Fibroblast of the aortic adventitia (primary cell): ENCODE data around the gene GTSF1L. TPM values are rescaled to one million over a fixed set of nuclear protein-coding genes. Genes with fewer than 3 reads are reported as not detected.

Source experiments
- DNase-seq: peaks from one replicate; pipeline ENCODE4 v3.0.0-alpha.2; 2010; ENCODE audit warnings: low read depth
- H3K4me3 ChIP-seq: 2 replicates; pipeline ENCODE4 v1.5.1; 2011; ENCODE audit warnings: low read depth, mild to moderate bottlenecking, control low read depth, low read length, moderate library complexity
- total RNA-seq: library from RNA; depleted of rRNA; stranded (reverse); fragments of >200 nt; gene quantifications from 2 replicates; pipeline ENCODE4 v1.2.3, GENCODE V29; 2012; ENCODE audit warnings: low replicate concordance
- TF ChIP-seq, protein P1 (sequence below): IDR thresholded peaks from 2 replicates; pipeline ENCODE4 v1.5.1; 2011; ENCODE audit warnings: mild to moderate bottlenecking, low read length, control low read depth, inconsistent platforms; ENCODE audit not compliant: insufficient read depth

The GTSF1L gene
- total RNA-seq, 1 donor, result not detected

GRCh38 chr20:43691928-43692524 is 34.8 kb downstream of the GTSF1L start:
- peak; percentile 39 for DNase-seq
- TF ChIP-seq, protein P1, sequence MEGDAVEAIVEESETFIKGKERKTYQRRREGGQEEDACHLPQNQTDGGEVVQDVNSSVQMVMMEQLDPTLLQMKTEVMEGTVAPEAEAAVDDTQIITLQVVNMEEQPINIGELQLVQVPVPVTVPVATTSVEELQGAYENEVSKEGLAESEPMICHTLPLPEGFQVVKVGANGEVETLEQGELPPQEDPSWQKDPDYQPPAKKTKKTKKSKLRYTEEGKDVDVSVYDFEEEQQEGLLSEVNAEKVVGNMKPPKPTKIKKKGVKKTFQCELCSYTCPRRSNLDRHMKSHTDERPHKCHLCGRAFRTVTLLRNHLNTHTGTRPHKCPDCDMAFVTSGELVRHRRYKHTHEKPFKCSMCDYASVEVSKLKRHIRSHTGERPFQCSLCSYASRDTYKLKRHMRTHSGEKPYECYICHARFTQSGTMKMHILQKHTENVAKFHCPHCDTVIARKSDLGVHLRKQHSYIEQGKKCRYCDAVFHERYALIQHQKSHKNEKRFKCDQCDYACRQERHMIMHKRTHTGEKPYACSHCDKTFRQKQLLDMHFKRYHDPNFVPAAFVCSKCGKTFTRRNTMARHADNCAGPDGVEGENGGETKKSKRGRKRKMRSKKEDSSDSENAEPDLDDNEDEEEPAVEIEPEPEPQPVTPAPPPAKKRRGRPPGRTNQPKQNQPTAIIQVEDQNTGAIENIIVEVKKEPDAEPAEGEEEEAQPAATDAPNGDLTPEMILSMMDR, result peak; percentile 62
- no peak overlapping the region for H3K4me3 ChIP-seq

- no peak for DNase-seq
- H3K4me3 ChIP-seq, result no peak overlapping the region
- TF ChIP-seq, protein P1, result no peak
These were observed 35.7 kb downstream of the GTSF1L start for GRCh38 chr20:43690943-43691598.

DNA sequence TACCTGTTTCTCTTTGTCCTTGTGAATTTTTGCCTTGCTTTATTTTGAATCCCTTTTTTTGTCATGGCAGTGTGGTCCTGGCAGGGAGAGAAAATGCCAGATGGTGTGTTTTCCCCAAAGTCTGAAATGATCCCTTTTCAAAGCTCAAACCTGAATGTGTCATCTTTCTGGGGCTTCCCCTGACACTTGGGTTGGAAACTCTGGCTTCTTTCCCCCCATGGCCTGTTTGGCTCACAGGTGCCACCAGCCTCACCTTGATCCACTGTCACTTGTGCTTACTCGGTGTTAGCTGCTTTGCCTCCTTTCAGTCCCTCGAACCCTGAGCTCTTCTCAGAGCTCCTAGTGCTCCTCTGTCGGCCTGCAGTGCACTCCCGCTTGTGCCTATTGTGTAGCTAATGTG is 37.6 kb downstream of the GTSF1L start:
- DNase-seq, result no peak
- TF ChIP-seq, protein P1, result no peak
- H3K4me3 ChIP-seq, result no peak overlapping the region

GRCh38 chr20:43686820-43687219 is 40.0 kb downstream of the GTSF1L start:
- TF ChIP-seq, protein P1, result no peak
- no peak overlapping the region for H3K4me3 ChIP-seq
- DNase-seq, result no peak

DNA sequence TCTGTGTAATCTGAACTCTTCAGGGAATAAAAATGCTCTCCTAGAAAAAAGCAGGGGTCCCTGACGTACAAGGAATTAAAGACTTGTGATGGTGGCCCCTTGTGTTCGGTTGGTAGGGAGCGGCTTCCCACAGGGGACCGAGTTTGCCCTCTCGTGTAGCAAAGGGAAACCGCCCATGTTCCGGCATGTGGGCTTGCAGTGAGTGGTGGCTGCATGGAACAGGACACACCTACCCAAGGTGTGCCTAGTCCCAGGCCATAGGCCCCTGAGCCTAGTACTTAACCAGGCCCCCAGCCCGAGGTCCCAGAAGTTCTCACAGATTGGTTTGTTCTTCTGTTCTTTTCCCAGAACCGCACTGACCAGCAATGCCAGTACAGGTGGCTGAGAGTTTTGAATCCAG is 44.4 kb downstream of the GTSF1L start:
- no peak for DNase-seq
- TF ChIP-seq, protein P1, result no peak
- H3K4me3 ChIP-seq, result no peak overlapping the region

DNA sequence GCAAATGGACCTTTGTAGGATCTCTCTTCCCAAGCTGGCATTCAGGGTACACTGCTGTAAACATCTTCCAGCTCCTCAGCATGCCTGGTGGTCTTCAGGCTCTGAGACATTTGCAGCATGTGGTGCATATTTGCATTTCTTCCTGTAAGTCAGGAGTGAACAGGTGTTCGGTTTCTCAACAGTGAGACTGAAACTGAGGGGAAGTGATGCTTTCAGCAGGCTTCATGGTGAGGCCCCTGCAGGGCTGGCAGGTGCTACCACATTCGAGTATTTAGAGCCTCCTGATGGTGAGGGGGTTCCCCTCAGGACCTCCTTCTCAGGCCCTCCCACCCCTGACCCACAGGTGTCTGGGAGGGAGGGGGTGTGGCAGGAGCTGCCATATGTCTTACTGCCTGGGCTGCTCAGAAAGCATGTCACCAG is 44.8 kb downstream of the GTSF1L start:
- TF ChIP-seq, protein P1, result no peak
- DNase-seq, result no peak
- H3K4me3 ChIP-seq, result no peak overlapping the region
